Neural cell (in vitro differentiated cells): Measurements from ENCODE around the gene UGT1A3. TPM values are rescaled to one million over a fixed set of nuclear protein-coding genes. Genes with fewer than 3 reads are reported as not detected.

Experiments used
- H2AFZ ChIP-seq: fragments of 200-600, 300-800 bp; sonication (generic), shearing (Covaris generic); 2 replicates; pipeline ENCODE4 v1.6.0; 2014; ENCODE audit warnings: low read depth, mild to moderate bottlenecking, antibody characterized with exemption, low read length, moderate library complexity
- H3F3A ChIP-seq: fragments of 200-600 bp; shearing (Covaris generic); 2 replicates; pipeline ENCODE4 v1.6.1; 2016; ENCODE audit warnings: mild to moderate bottlenecking, moderate library complexity, mixed read lengths, antibody characterized with exemption, low read length; ENCODE audit not compliant: insufficient read depth, poor library complexity, severe bottlenecking
- H3K27ac ChIP-seq: fragments of 200-600, 300-800 bp; sonication (generic), shearing (Covaris generic); 2 replicates; pipeline ENCODE4 v1.5.1; 2014; ENCODE audit warnings: mild to moderate bottlenecking, low read length, moderate library complexity
- H3K27me3 ChIP-seq: fragments of 300-800, 200-600 bp; sonication (generic), shearing (Covaris generic); 2 replicates; pipeline ENCODE4 v1.6.0; 2014; ENCODE audit warnings: mild to moderate bottlenecking, low read depth, low read length, moderate library complexity; ENCODE audit not compliant: insufficient read depth
- H3K36me3 ChIP-seq: fragments of 300-800, 200-600 bp; sonication (generic), shearing (Covaris generic); 2 replicates; pipeline ENCODE4 v1.5.1; 2014; ENCODE audit warnings: mild to moderate bottlenecking, antibody characterized with exemption, low read length, moderate library complexity; ENCODE audit not compliant: insufficient read depth
- H3K4me2 ChIP-seq: fragments of 300-800, 200-600 bp; sonication (generic), shearing (Covaris generic); 2 replicates; pipeline ENCODE4 v1.6.0; 2014; ENCODE audit warnings: mild to moderate bottlenecking, low read length
- H3K4me3 ChIP-seq: fragments of 300-800, 200-600 bp; sonication (generic), shearing (Covaris generic); 2 replicates; pipeline ENCODE4 v1.5.1; 2014; ENCODE audit warnings: mild to moderate bottlenecking, low read length, moderate library complexity
- H3K79me2 ChIP-seq: fragments of 200-600 bp; shearing (Covaris generic); replicated peaks from 2 replicates; pipeline ENCODE4 v1.6.0; 2014; ENCODE audit warnings: mild to moderate bottlenecking, low read length, moderate library complexity; ENCODE audit not compliant: insufficient read depth
- H3K9ac ChIP-seq: fragments of 300-800, 200-600 bp; sonication (generic), shearing (Covaris generic); 2 replicates; pipeline ENCODE4 v1.6.1; 2016; ENCODE audit warnings: mild to moderate bottlenecking, low read length, mixed read lengths
- H3K9me2 ChIP-seq: fragments of 200-600 bp; shearing (Covaris generic); 2 replicates; pipeline ENCODE4 v1.6.1; 2016; ENCODE audit warnings: mild to moderate bottlenecking, low read length, mixed read lengths; ENCODE audit not compliant: insufficient read depth
- H3K9me3 ChIP-seq: fragments of 200-600, 300-800 bp; sonication (generic), shearing (Covaris generic); 2 replicates; pipeline ENCODE4 v1.6.1; 2016; ENCODE audit warnings: mild to moderate bottlenecking, mixed run types, low read length, moderate library complexity, mixed read lengths
- H4K20me1 ChIP-seq: fragments of 200-600 bp; shearing (Covaris generic); 2 replicates; pipeline ENCODE4 v1.6.1; 2016; ENCODE audit warnings: mild to moderate bottlenecking, mixed run types; ENCODE audit not compliant: insufficient read depth
- EP300 ChIP-seq: fragments of 450-650 bp; conservative IDR thresholded peaks from 2 replicates; pipeline ENCODE4 v1.6.1; 2014; ENCODE audit warnings: antibody characterized with exemption, mild to moderate bottlenecking, moderate library complexity; ENCODE audit not compliant: poor library complexity, severe bottlenecking
- EZH2 ChIP-seq: fragments of 200-600, 300-800 bp; shearing (Covaris generic), sonication (generic); IDR thresholded peaks from 2 replicates; pipeline ENCODE4 v1.6.1; 2014; ENCODE audit warnings: antibody characterized with exemption, low read length, borderline replicate concordance, mild to moderate bottlenecking; ENCODE audit not compliant: insufficient read depth, poor library complexity, severe bottlenecking
- MXI1 ChIP-seq: fragments of 450-650 bp; conservative IDR thresholded peaks from 2 replicates; pipeline ENCODE4 v1.6.1; 2014; ENCODE audit warnings: antibody characterized with exemption, mild to moderate bottlenecking; ENCODE audit not compliant: poor library complexity, severe bottlenecking
- POLR2AphosphoS5 ChIP-seq: IDR thresholded peaks from 2 replicates; pipeline ENCODE4 v1.6.1; 2012
- RAD21 ChIP-seq: fragments of 450-650 bp; conservative IDR thresholded peaks from 2 replicates; pipeline ENCODE4 v1.6.1; 2014; ENCODE audit warnings: antibody characterized with exemption, mild to moderate bottlenecking, moderate library complexity
- SMC3 ChIP-seq: fragments of 450-650 bp; conservative IDR thresholded peaks from 2 replicates; pipeline ENCODE4 v1.6.1; 2014; ENCODE audit warnings: antibody characterized with exemption, mild to moderate bottlenecking, moderate library complexity; ENCODE audit not compliant: poor library complexity
- TAF1 ChIP-seq: IDR thresholded peaks from 2 replicates; pipeline ENCODE4 v1.6.1; 2012; ENCODE audit warnings: low read depth
- polyA plus RNA-seq: library from polyadenylated mRNA; depleted of rRNA; stranded (reverse); fragments of >200 nt; gene quantifications from 2 replicates; pipeline ENCODE4 v1.2.3, GENCODE V29; 2014
- TF ChIP-seq, protein P1 (sequence below): IDR thresholded peaks from 2 replicates; pipeline ENCODE4 v1.6.1; 2012; ENCODE audit warnings: borderline replicate concordance
- TF ChIP-seq, protein P2 (sequence below): fragments of 450-650 bp; IDR thresholded peaks from 2 replicates; pipeline ENCODE4 v1.5.1; 2014; ENCODE audit warnings: antibody characterized with exemption, mild to moderate bottlenecking, moderate library complexity; ENCODE audit not compliant: poor library complexity, severe bottlenecking

Gene UGT1A3
- polyA plus RNA-seq, 1 donor from 2014 or later, result not detected

DNA sequence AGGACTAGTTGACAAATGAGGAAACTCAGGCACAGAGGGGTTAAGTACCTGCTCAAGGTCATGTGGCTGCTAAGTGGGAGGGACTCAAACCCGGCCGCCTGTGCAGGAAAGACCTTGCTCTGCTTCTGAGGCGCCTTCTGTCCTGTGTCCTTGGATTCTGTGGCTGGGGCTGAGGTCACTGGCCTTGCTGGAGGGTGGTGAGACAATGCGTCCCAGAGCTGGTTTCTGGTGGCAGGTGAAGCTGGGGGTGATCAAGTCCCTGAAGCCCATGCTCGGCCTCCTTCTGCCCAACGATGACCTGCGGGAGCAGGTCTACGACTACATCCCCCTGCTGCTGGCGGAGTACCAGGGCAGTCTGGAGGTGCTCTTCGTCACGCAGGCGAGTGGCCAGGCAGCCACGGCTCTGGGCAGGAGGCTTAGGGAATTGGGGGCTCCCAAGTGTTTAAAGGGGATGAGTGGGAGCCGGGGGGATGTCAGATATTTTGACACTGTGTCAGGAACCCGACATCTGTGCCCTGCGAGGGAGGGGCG, 65.4 kb downstream of the UGT1A3 start:
- no peaks in the 10 kb centered on the region for H3K9me3 ChIP-seq
- H3K27me3 ChIP-seq, result no peaks in the 10 kb centered on the region
- H3F3A ChIP-seq, result no peaks in the 10 kb centered on the region
- no peak overlapping the region for H2AFZ ChIP-seq
- no peak overlapping the region for H3K27ac ChIP-seq
- H4K20me1 ChIP-seq, result no peaks in the 10 kb centered on the region
- H3K79me2 ChIP-seq, result no peaks in the 10 kb centered on the region
- no peak overlapping the region for H3K4me3 ChIP-seq
- H3K4me2 ChIP-seq, result no peak overlapping the region
- no peak for TF ChIP-seq MXI1
- no peak for TF ChIP-seq TAF1
- TF ChIP-seq EZH2, result no peak
- TF ChIP-seq RAD21, result no peak
- TF ChIP-seq EP300, result no peak
- no peak for TF ChIP-seq SMC3
- TF ChIP-seq, protein P1, sequence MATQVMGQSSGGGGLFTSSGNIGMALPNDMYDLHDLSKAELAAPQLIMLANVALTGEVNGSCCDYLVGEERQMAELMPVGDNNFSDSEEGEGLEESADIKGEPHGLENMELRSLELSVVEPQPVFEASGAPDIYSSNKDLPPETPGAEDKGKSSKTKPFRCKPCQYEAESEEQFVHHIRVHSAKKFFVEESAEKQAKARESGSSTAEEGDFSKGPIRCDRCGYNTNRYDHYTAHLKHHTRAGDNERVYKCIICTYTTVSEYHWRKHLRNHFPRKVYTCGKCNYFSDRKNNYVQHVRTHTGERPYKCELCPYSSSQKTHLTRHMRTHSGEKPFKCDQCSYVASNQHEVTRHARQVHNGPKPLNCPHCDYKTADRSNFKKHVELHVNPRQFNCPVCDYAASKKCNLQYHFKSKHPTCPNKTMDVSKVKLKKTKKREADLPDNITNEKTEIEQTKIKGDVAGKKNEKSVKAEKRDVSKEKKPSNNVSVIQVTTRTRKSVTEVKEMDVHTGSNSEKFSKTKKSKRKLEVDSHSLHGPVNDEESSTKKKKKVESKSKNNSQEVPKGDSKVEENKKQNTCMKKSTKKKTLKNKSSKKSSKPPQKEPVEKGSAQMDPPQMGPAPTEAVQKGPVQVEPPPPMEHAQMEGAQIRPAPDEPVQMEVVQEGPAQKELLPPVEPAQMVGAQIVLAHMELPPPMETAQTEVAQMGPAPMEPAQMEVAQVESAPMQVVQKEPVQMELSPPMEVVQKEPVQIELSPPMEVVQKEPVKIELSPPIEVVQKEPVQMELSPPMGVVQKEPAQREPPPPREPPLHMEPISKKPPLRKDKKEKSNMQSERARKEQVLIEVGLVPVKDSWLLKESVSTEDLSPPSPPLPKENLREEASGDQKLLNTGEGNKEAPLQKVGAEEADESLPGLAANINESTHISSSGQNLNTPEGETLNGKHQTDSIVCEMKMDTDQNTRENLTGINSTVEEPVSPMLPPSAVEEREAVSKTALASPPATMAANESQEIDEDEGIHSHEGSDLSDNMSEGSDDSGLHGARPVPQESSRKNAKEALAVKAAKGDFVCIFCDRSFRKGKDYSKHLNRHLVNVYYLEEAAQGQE, result no peak
- no peak for TF ChIP-seq POLR2AphosphoS5
- TF ChIP-seq, protein P2, sequence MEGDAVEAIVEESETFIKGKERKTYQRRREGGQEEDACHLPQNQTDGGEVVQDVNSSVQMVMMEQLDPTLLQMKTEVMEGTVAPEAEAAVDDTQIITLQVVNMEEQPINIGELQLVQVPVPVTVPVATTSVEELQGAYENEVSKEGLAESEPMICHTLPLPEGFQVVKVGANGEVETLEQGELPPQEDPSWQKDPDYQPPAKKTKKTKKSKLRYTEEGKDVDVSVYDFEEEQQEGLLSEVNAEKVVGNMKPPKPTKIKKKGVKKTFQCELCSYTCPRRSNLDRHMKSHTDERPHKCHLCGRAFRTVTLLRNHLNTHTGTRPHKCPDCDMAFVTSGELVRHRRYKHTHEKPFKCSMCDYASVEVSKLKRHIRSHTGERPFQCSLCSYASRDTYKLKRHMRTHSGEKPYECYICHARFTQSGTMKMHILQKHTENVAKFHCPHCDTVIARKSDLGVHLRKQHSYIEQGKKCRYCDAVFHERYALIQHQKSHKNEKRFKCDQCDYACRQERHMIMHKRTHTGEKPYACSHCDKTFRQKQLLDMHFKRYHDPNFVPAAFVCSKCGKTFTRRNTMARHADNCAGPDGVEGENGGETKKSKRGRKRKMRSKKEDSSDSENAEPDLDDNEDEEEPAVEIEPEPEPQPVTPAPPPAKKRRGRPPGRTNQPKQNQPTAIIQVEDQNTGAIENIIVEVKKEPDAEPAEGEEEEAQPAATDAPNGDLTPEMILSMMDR, result no peak
- no peaks in the 10 kb centered on the region for H3K36me3 ChIP-seq
- H3K9me2 ChIP-seq, result no peaks in the 10 kb centered on the region
- no peak overlapping the region for H3K9ac ChIP-seq

DNA sequence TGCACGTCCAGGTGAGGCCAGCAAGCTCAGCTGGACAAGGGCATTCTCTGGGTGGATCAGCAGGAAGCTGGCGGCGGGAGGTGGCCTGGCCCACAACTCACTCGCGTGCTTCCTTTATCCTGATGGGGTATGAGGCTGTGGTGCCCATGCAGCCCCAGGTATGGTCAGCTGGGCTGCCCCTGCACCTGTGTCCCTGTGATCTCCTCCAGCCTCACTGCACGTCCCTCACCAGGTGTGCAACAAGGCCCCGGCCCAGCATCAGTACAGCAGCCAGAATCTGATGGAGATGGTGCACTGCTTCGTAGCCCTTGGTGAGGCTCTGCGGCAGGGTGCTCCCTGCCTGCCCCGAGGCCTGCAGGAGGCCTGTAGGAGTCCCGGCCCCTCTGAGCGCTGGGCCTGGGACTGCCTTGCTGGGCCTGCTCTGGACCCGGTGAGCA, 66.9 kb downstream of the UGT1A3 start:
- no peak overlapping the region for H3K27ac ChIP-seq
- H3K36me3 ChIP-seq, result no peaks in the 10 kb centered on the region
- H3K9ac ChIP-seq, result no peak overlapping the region
- H3K27me3 ChIP-seq, result no peaks in the 10 kb centered on the region
- H3K79me2 ChIP-seq, result no peaks in the 10 kb centered on the region
- no peaks in the 10 kb centered on the region for H3K9me3 ChIP-seq
- H2AFZ ChIP-seq, result no peak overlapping the region
- no peak overlapping the region for H3K4me3 ChIP-seq
- no peaks in the 10 kb centered on the region for H4K20me1 ChIP-seq
- H3K9me2 ChIP-seq, result no peaks in the 10 kb centered on the region
- TF ChIP-seq RAD21, result no peak
- TF ChIP-seq EZH2, result no peak
- TF ChIP-seq, protein P2, result no peak
- no peak for TF ChIP-seq SMC3
- TF ChIP-seq TAF1, result no peak
- no peak for TF ChIP-seq POLR2AphosphoS5
- TF ChIP-seq, protein P1, result no peak
- no peaks in the 10 kb centered on the region for H3F3A ChIP-seq
- no peak overlapping the region for H3K4me2 ChIP-seq
